Raji (cell line): ENCODE results near the gene CIAO2B.

ENCODE experiments used
- POLR2A ChIP-seq: IDR thresholded peaks from 2 replicates; pipeline ENCODE4 v1.6.1; 2011; ENCODE audit warnings: low read depth, low read length, control low read depth; ENCODE audit not compliant: insufficient read depth

CIAO2B gene

DNA sequence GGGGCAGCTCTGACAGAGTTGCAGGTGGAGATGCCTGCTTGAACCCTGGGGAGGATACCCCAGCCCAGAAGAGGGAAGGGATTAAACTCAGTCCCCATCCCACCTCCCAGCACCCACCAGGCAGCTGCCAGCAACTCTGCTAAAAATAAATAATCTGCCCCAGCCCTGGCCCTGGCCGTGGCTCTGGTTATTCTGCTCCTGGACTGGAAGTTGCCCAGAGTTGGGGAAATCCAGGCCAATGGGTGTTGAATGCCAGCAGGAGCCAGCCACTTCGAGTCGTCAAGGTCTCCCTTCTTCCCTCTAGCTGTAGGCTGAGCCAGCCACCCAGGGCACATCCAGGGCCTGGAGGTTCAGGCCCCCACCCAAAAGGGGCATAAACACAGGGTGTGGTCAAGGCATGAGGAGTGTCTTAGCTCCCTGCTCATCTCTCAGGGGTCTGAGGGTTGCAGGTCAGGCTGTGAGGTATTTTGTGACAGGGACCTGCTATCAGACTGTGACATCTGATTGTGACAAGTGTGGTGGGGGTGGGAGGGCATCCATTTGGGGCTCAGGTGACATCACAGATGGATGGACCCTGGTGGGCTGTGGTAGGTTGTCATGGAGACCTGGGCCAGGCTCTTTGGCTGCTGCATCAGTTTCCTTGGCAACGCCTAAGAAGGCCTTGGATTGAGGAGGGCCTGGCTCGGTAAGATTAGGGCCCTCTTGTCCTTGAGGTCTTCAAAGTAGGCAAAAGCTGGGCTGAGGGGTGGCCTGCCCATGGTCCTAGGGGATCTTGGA, 7.8 kb downstream of the CIAO2B start:
- no peak for TF ChIP-seq POLR2A

DNA sequence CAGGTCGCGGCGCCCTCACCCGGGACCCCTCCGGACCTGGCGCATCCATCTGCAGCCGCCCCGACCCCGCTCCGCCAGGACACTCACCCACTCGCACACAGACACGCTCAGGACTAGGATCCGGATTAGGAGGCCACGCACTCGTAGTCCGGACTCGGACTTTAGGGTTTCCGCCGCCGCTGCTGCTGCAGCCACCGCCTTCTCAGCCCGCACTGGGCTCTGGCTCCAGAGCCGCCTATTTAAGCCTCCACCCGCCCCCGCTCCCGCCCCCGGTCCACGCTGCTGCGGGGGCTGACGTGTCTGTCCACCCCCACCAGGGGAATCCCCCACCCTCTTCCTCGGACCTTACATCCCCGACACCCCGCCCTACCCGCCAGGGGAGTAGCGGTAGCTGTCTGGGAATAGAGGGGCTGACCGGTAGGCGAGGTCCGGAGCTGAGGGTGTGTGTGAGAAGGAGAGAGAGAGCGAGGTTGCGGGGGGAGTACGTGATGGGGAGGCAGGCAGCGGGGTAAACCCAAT, 8.8 kb downstream of the CIAO2B start, which contains the start of gene RRAD:
Gene RRAD (minus strand): TSS at position 214 of the 519 bp plus-strand sequence. CDS start 356 bp downstream, outside the sequence.
- no peak for TF ChIP-seq POLR2A

DNA sequence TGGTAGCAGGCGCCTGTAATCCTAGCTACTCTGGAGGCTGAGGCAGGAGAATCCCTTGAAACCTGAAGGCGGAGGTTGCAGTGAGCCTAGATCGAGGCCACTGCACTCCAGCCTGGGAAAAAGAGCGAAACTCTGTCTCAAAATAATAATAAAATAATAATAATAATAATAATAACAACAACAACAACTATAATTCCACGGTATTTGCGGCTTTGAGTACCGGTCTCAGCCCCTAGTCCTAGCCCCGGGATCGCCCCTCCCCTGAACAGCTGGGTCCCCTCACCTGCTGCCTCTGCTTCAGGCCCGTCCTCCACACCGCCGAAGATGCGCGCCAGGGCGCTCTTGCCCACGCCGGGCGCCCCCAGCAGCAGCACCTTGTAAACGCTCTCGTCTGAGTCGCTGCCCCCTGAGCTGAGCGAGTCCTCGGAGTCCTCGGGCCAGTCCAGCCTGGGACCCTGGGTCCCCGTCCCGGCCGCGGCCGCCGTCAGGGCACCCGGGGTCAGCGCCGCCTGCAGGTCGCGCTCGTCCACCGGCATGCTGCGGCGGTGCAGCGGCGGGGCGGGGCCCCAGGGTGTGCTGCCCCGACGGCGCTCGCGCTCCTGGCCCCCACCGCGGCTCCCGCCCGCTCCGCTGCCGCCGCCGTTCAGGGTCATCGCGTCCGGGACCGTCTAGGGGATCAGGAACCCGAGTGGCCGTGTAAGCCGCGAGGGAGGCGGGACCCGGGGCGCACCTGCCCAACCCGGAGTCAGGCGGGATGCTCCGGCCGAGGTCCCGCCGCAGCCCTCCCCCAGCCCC, 9.5 kb downstream of the CIAO2B start:
- no peak for TF ChIP-seq POLR2A

DNA sequence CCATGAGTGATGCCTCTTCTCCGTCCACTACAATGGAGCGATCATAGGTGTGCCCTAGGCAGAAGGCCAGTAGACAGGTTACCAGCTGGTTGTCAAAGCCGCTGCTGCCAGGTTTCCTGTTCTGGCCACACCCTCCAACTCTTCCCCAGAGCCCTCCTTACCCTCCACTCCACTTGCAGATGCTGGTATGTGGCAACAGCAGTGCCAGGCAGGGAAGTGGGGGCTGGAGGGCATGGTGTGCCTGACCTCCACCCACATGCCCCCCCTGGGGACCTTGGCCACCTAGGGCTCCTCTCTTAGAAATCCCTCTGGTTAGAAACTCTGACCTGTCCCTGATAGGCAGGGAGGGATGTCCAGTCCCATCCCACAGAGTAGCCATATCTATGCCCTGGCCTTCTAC, 10.3 kb downstream of the CIAO2B start:
- no peak for TF ChIP-seq POLR2A

DNA sequence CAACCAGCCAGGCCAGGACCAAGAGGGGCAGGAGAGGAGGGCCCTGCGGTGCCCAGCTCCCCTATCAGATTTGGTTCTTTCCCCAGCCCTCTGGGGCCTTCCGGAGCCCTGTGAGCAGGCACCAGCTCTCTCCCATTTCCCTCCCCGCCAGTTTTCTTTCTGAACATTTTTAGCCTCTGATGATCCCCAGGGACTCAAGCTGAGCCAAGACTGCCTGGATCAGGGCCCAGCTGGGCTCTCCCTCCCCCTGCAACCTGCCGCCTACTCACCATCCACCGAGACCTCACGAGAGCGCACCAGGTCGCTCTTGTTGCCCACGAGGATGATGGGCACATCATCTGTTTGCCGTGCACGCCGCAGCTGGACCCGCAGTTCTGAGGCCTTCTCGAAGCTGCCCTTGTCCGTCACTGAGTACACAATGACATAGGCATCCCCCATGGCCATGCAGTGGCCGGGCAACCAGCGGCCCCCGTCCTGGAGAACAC, 10.9 kb downstream of the CIAO2B start:
- TF ChIP-seq POLR2A = no peak

DNA sequence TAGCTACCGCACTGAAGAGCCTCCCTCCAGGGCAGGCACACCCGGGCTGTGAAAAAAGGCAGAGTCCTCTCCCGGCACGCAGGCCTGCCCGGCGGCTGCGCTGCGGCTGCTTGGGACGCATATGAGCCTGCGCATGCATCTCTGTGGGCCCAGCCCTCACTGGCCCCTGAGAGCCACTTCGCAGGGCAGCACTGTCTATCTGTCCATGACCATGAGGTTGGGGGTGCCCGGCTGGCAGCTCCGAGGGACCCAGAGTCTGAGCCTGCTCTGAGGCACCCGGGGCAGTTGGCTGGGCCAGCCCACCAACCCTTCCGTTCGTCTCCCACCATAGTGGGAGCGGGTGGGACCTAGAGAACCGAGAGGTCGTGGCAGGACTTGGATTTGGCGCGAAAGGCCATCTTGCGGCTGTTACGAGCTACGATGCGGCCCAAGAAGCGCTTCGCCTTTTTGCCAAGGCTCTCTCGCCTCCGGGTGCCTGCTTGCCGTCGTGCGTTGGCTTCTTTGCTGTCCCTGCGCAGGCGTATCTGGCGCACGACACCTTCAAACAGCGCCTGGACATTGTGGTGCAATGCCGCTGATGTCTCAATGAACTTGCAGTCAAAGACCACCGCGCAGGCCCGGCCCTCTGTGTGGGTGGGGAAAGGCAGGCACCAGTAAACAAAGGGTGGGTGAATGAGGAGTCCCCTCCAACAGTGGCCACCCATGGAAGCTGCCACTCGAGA, 12.3 kb downstream of the CIAO2B start:
- no peak for TF ChIP-seq POLR2A

DNA sequence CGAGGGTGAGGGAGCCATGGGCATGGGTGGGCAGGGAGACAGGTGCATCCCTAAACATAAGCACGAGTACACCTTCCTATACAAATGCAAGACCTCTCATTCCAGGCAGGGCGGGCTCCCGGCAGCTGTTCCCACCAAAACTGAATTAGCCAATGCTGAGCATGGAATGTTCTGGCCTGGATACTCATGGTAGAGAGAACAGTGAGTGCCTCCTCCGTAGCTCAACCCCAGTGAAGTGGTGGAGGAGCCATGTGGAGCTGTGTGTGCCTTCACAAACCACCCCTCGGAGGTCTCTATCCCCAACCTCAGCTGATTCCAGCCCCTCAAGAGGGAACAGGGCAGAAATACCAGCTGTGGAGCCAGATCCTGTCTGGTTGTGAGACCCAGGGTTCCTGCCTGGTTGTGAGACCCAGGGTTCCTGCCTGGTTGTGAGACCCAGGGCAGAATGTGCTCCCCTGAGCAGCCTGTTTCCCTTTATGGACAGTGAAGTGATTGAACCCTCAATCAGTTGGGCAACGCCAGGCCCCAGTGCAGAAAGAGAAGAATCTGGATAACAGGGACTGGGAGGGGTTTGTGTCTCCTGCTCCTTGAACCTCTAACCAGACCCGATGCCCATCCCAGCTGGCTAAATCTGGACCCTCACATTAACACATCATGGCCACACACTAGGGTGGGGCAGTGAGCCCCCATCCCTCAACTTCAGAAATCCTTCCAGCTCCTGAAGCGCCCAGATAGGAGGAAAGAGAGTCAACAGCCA, 13.1 kb downstream of the CIAO2B start:
- no peak for TF ChIP-seq POLR2A

DNA sequence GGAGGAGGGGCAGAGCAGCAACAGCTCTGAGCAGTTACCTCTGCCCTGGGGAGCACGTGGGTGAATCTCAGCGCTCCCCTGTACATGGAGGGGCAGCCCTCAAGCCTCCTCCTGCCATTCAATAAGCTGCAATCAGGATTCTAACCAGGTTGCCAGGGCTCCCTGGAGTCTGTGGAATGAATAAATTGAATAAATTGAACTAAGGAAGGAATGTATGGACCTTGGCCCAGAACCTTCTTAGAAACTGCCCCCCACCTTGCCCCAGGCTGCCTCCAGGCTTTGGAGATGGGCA, 14.0 kb downstream of the CIAO2B start:
- TF ChIP-seq POLR2A = no peak

DNA sequence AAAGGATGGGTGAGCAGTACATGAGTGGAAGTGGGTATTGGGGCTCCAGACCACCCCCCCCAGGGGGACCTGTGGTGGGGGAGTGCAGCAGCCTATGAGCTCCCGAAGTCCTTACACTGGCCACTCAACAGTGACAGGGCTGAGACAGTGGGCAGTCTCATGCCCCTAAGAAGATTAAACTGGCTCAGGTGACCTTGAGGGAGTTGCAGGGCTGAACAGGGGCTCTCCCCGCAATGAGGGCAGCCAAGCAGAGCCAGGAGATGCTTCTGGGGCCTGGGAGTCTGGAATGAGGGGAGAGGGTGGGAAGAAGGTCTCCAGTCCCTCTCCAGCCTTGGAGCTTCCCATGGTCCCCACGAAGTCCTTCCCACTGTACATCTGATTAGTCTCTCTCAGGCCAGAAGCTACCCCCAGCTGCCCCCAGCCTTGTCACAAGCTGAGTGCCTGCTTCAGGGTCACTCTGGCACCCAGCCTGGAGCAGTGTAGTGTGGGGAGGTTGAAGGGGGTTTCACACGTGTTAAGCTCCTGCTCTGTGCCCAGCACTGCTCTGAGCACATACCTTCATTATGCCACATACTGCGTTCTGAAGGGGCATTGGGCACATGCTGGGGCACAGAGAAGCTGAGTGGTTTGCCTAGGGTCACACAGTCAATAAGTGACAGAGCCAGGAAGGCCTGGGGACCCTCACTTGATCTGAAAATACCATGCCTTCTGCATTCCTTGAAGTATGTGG, 14.5 kb downstream of the CIAO2B start:
- no peak for TF ChIP-seq POLR2A

DNA sequence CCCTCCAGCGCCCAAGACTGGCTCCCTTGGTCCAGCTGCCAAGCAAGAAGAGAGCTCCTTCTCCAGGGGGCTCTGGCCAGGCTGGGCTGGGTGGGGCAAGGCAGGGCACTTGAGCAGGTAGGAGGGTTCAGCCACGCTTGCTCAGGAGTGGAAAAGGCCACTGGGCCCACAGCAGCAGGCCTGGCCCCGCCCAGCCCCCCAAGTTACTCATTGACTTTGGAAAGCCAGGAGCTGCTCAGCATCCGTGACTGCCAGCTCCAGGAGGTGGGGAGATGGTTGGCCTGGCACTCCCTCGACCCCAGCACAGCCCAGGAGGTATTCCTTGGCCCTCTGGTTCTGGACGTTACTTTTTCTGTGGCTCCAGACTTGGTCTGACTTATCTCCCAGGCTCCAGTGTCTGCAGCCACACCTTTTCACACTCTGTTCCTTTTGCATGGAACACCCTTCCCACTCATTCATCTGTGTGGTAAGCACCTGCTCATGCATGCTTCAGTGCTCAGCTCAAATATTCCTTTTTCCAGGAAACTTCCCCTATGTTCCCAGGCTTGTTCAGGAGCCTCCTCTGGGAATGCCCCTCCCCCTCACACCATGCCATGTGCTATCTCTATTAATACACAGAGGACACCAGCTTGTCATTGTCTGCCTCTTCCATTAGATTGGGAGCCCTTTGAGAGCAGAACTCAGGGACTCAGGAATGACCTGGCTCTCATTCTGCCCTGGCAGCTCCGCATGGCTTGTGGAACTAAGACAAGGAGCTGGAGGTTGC, 15.2 kb downstream of the CIAO2B start, which contains the start of gene CDH16:
Gene CDH16 (minus strand): TSS at position 83 of the 766 bp plus-strand sequence. CDS start 820 bp downstream, outside the sequence.
- no peak for TF ChIP-seq POLR2A

DNA sequence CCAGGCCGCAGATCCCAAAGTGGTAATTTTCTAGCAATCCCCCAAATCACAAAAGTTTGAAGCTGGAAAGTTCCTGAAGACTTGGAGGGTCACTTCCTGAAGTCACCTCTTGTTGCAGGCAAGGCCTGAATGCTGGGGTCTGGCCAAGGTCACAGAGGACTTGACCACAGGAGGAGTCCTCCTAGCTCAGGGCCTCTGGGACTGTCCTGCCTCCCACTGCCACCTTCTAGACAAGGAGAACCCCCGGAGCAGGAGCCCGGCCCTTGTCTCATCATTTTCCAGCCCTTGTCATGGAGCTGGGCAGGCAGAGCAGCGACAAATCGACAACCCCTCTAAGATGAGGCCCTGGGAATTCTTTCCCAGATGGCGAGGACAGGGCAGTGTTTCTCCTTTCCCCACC, 15.8 kb downstream of the CIAO2B start:
- TF ChIP-seq POLR2A = no peak

DNA sequence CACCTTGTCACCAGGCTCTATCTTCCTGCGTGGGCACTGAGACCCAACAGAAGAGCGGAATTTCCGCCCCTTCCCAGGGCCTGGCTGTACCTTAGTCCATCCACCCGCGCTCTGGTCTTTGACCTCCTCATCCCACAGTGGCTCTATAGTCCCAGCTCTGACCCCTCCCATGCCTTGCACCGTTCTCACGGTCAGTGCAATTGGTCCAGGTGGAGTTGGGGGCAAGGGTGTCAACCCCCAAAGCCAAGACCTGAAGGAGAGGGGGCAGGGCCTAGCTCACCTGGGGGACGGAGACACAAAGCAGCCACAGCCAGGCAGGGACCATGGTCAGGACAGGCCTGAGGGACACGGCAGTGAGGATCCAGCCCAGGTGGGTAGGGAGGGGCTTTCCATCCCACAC, 16.5 kb downstream of the CIAO2B start:
- no peak for TF ChIP-seq POLR2A

DNA sequence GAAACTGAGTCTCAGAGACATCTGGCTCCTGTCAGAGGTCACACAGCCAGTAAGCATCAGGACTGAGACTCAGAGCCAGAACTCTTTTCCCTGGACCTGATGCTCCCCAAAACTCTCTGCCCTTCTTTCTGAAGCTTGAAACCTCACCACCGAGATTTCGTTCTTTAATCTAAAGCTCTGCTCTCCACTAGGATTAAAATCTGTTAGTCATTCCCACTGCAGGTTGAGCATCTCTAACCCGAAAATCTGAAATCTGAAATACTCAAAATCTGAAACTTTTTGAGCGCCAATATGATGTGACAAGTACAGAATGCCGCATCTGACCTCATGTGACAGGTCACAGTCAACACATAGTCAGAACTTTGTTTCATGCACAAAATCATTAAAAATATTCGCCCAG, 17.7 kb downstream of the CIAO2B start:
- TF ChIP-seq POLR2A = no peak

DNA sequence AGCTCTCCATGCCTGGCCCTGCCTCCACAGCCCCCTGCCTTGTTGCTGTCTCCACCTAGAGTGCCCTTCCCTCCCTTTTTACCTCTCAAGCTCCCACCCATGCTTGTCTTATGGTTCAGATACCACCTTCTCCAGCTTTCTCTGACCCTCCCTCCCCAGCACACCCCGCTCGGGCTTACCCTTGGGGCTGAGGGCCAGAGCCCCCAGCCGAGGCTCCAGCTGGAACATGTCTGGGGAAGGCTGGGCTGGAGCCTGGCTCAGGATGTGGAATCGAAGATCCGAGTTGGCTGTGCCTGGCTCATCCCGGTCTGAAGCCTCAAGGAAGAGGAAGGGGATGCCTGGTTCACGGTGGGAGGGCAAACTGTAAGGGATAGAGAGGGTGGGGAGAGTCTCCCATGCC, 19.2 kb downstream of the CIAO2B start:
- no peak for TF ChIP-seq POLR2A

DNA sequence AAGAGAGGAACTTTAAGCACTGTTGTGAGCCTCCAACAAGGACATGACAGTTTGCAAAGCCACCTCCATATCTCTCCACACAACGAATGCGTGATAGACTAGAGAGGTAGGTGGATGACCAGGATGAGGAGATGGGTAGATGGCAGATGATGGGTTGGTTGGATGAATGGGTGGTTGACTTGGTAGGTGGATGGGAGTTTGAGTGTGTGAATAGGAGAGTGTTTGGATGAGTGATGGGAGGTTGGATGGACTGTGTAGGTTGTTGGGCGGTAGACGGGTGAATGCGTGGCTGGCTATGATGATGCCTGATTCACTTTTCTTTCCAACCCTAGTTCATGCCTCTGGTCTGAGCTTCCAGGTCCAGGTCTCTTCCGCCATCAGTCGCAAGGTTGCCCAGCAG, 19.7 kb downstream of the CIAO2B start:
- no peak for TF ChIP-seq POLR2A
